A549 (cell line): Measurements from ENCODE around the gene ZNRF3. TPM values are rescaled to one million over a fixed set of nuclear protein-coding genes. Genes with fewer than 3 reads are reported as not detected.

ENCODE experiments used
- ATAC-seq, 2 experiments: fragments of 200-7000 bp in 1 of 2; fragments of >200 bp in 1 of 2; cut with Nextera tagmentation in 1 of 2; cut with Tn5 transposase in 1 of 2; 3 replicates each; pipeline versions ENCODE4 v1.8.0 to v1.9.1; 2018 to 2020; ENCODE audit warnings: mild to moderate bottlenecking in 1 of 2, moderate library complexity in 1 of 2
- CTCF ChIA-PET: fragments of 300-600 bp; sonication (Branson Sonifier 250); formaldehyde crosslinking; extraction: SDS; loops from one replicate; lab custom pipeline; 2021; ENCODE audit warnings: antibody characterized with exemption, inconsistent platforms; lab: Yijun Ruan, JAX
- POLR2A ChIA-PET: fragments of 350-600 bp; formaldehyde crosslinking; extraction: SDS; loops from one replicate; lab custom pipeline; 2021; ENCODE audit warnings: antibody characterized with exemption, inconsistent platforms; lab: Yijun Ruan, JAX
- DNase-seq, 2 experiments: peaks; one replicate each; pipeline versions ENCODE4 v3.0.0 to v3.0.0-alpha.2; 2011 to 2016; ENCODE audit warnings: low read depth in 1 of 2, low spot score in 1 of 2
- FAIRE-seq: peaks from 2 replicates; lab custom pipeline; 2011; peaks lifted over from hg19 to GRCh38; lab: Jason Lieb, UNC
- H3K27ac ChIP-seq, 2 experiments: fragments of >200 bp; sonication (Bioruptor Twin); formaldehyde crosslinking; 3 replicates each; pipeline ENCODE4 v1.5.1; 2016 to 2017
- H3K4me1 ChIP-seq: fragments of >200 bp; sonication (Bioruptor Twin); formaldehyde crosslinking; 3 replicates; pipeline ENCODE4 v1.6.1; 2016
- H3K4me2 ChIP-seq: fragments of >200 bp; sonication (Bioruptor Twin); formaldehyde crosslinking; 3 replicates; pipeline ENCODE4 v1.6.1; 2016
- H3K4me3 ChIP-seq: fragments of >200 bp; sonication (Bioruptor Twin); formaldehyde crosslinking; 3 replicates; pipeline ENCODE4 v1.5.1; 2016
- H3K9me3 ChIP-seq: fragments of >200 bp; sonication (Bioruptor Twin); formaldehyde crosslinking; 3 replicates; pipeline ENCODE4 v1.6.1; 2016
- CBX2 ChIP-seq: fragments of 200-600 bp; sonication (generic); IDR thresholded peaks from 2 replicates; pipeline ENCODE4 v1.6.1; 2016; ENCODE audit warnings: low read depth, mild to moderate bottlenecking, borderline replicate concordance
- CEBPB ChIP-seq, 2 experiments: fragments of >200 bp in 1 of 2; sonication (Bioruptor Twin) in 1 of 2; formaldehyde crosslinking in 1 of 2; IDR thresholded peaks; 2 replicates each; pipeline ENCODE4 v1.6.1; 2012 to 2016
- EP300 ChIP-seq, 2 experiments: fragments of >200 bp; sonication (Bioruptor Twin); formaldehyde crosslinking; IDR thresholded peaks; 2 replicates in 1 of 2; 3 replicates in 1 of 2; pipeline ENCODE4 v1.6.1; 2016 to 2017
- FOXS1 ChIP-seq: fragments of 250-450 bp; sonication (Bioruptor Pico); IDR thresholded peaks from 2 replicates; pipeline ENCODE4 v1.5.0; 2020; ENCODE audit warnings: mild to moderate bottlenecking, moderate library complexity
- GATA3 ChIP-seq: IDR thresholded peaks from 2 replicates; pipeline ENCODE4 v1.6.1; 2012; ENCODE audit warnings: borderline replicate concordance
- HEYL ChIP-seq: fragments of 250-450 bp; sonication (Bioruptor Pico); IDR thresholded peaks from 2 replicates; pipeline ENCODE4 v1.8.0; 2021; ENCODE audit warnings: mild to moderate bottlenecking, moderate library complexity
- HOXB13 ChIP-seq: fragments of 250-450 bp; sonication (Bioruptor Pico); IDR thresholded peaks from 2 replicates; pipeline ENCODE4 v1.5.0; 2020; ENCODE audit warnings: low read depth, mild to moderate bottlenecking, moderate library complexity
- JUNB ChIP-seq: fragments of >200 bp; sonication (Bioruptor Twin); formaldehyde crosslinking; IDR thresholded peaks from 2 replicates; pipeline ENCODE4 v1.6.1; 2016
- KDM5A ChIP-seq: fragments of 200-600 bp; sonication (generic); IDR thresholded peaks from 2 replicates; pipeline ENCODE4 v1.6.1; 2016; ENCODE audit warnings: antibody characterized with exemption, mild to moderate bottlenecking
- MAFK ChIP-seq: fragments of 450-650 bp; IDR thresholded peaks from 2 replicates; pipeline ENCODE4 v1.6.1; 2014; ENCODE audit not compliant: partially characterized antibody
- NFE2L2 ChIP-seq: fragments of 150-350 bp; conservative IDR thresholded peaks from 2 replicates; pipeline ENCODE4 v1.6.1; 2014; ENCODE audit warnings: low read length
- NPAS2 ChIP-seq: fragments of 250-450 bp; sonication (Bioruptor Pico); IDR thresholded peaks from 2 replicates; pipeline ENCODE4 v1.8.0; 2022; ENCODE audit warnings: mild to moderate bottlenecking, moderate library complexity, borderline replicate concordance
- RAD21 ChIP-seq, 2 experiments: fragments of >200 bp in 1 of 2; sonication (Bioruptor Twin) in 1 of 2; formaldehyde crosslinking in 1 of 2; IDR thresholded peaks in 1 of 2; conservative IDR thresholded peaks in 1 of 2; 2 replicates in 1 of 2; 3 replicates in 1 of 2; pipeline ENCODE4 v1.6.1; 2012 to 2018; ENCODE audit warnings: inconsistent platforms in 1 of 2
- RFX5 ChIP-seq: fragments of 450-650 bp; IDR thresholded peaks from 2 replicates; pipeline ENCODE4 v1.7.1; 2014; ENCODE audit warnings: antibody characterized with exemption, mild to moderate bottlenecking, moderate library complexity
- SMC3 ChIP-seq: fragments of >200 bp; sonication (Bioruptor Twin); formaldehyde crosslinking; IDR thresholded peaks from 3 replicates; pipeline ENCODE4 v1.6.1; 2018; ENCODE audit warnings: inconsistent platforms
- ZFP36 ChIP-seq: fragments of 450-650 bp; IDR thresholded peaks from 2 replicates; pipeline ENCODE4 v1.6.1; 2014; ENCODE audit warnings: borderline replicate concordance; ENCODE audit not compliant: partially characterized antibody
- ZNF302 ChIP-seq: fragments of 250-450 bp; sonication (Bioruptor Pico); IDR thresholded peaks from 2 replicates; pipeline ENCODE4 v1.9.0; 2021; ENCODE audit warnings: inconsistent platforms, mild to moderate bottlenecking, moderate library complexity
- WGBS: methylation state at CpG from one replicate; pipeline ENCODE4 v1.1.6; 2017; ENCODE audit errors: missing lambda C conversion rate; 5-methylcytosine and 5-hydroxymethylcytosine counted together
- polyA plus RNA-seq, 4 experiments: library from polyadenylated mRNA; depleted of rRNA in 3 of 4; stranded (reverse); fragments of >200 nt; fragmentation: RNase III in 1 of 4; extraction: RNeasy Plus Mini Kit Qiagen cat#74134 plus additional on column Dnase treatment in 1 of 4; gene quantifications; 2 replicates in 3 of 4; 3 replicates in 1 of 4; pipeline ENCODE4 v1.2.3, GENCODE V29; 2011 to 2017
- TF ChIP-seq, protein P1 (sequence below): fragments of 250-450 bp; sonication (Bioruptor Pico); IDR thresholded peaks from 2 replicates; pipeline ENCODE4 v1.5.0; 2021; ENCODE audit warnings: mild to moderate bottlenecking, moderate library complexity, borderline replicate concordance
- TF ChIP-seq, protein P2 (sequence below): IDR thresholded peaks from 2 replicates; pipeline ENCODE4 v1.6.1; 2012; ENCODE audit warnings: low read depth, borderline replicate concordance
- TF ChIP-seq, protein P3 (sequence below): fragments of 250-450 bp; sonication (Bioruptor Pico); IDR thresholded peaks from 2 replicates; pipeline ENCODE4 v1.5.0; 2020; ENCODE audit warnings: low read depth, mild to moderate bottlenecking, moderate library complexity
- TF ChIP-seq, protein P4 (sequence below): fragments of >200 bp; sonication (Bioruptor Twin); formaldehyde crosslinking; IDR thresholded peaks from 3 replicates; pipeline ENCODE4 v1.6.1; 2016
- TF ChIP-seq, protein P5 (sequence below): fragments of >200 bp; sonication (Bioruptor Twin); formaldehyde crosslinking; IDR thresholded peaks from 3 replicates; pipeline ENCODE4 v1.5.1; 2016

ZNRF3 gene
- polyA plus RNA-seq, 2 of the 4 experiments (the other 2 are of a cell fraction), result 4.6 to 6.9 TPM

DNA sequence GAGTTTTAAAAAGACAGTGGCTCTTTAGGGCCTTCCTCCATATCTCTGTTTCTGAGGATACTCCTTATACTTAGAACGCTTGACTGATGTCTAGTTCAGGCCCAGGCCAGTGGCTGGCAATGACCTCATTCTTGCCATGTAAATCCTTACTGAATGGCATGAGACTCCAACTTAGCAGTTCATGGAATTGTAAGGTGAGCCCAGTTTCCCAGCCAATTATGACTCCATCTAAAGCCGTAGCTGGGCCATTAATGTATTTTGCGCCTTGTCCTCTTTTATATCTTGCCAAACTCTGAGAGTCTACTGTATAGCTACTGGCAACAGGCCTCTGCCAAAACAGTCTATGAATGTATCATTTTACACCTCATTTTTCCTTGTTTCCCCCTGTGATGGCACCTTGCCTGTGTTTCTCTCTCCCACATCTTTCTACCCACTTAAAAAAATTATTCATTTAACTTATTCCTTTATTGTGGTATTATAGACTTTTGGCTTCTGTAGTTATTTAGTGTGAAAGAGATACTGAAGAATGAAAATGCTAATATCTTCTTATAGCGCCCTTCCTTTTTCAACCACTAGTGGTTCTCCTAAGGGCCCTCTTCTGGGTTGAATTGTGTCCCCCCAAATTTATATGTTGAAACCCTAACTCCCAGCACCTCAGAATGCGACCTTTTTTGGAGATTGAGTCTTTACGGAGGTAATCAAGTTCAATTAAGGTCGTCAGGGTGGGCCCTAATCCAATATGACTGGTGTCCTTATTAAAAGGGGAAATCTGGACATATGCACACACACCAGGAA, 67.4 kb downstream of the ZNRF3 start:
- DNase-seq (no peak), ATAC-seq (no peak), FAIRE-seq (no peak)
- Histone ChIP-seq H3K27ac (peak overlapping the region; percentile 82 to 86; a peak in 5 of 6 replicates), H3K4me2 (peak overlapping the region; percentile 54; the same call in 1 of the 3 replicates), H3K4me1 (peaks cover 64% of the 10 kb centered on the region), H3K4me3 (no peak overlapping the region), H3K9me3 (peaks cover 19% of the 10 kb centered on the region)
- ChIA-PET POLR2A (no interaction called here), CTCF (no interaction called here)
- TF ChIP-seq, protein P1, sequence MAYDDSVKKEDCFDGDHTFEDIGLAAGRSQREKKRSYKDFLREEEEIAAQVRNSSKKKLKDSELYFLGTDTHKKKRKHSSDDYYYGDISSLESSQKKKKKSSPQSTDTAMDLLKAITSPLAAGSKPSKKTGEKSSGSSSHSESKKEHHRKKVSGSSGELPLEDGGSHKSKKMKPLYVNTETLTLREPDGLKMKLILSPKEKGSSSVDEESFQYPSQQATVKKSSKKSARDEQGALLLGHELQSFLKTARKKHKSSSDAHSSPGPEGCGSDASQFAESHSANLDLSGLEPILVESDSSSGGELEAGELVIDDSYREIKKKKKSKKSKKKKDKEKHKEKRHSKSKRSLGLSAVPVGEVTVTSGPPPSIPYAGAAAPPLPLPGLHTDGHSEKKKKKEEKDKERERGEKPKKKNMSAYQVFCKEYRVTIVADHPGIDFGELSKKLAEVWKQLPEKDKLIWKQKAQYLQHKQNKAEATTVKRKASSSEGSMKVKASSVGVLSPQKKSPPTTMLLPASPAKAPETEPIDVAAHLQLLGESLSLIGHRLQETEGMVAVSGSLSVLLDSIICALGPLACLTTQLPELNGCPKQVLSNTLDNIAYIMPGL (CRISPR knock-in tag), result no peak
- TF ChIP-seq EP300 (IDR thresholded peaks at IDR 0.05) (no peak), NPAS2 (CRISPR knock-in tag) (no peak), KDM5A (no peak), JUNB (no peak), RFX5 (no peak)
- TF ChIP-seq, protein P2, sequence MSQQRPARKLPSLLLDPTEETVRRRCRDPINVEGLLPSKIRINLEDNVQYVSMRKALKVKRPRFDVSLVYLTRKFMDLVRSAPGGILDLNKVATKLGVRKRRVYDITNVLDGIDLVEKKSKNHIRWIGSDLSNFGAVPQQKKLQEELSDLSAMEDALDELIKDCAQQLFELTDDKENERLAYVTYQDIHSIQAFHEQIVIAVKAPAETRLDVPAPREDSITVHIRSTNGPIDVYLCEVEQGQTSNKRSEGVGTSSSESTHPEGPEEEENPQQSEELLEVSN, result no peak
- WGBS, result 89% methylated on average over 7 of the region's 7 CpGs

DNA sequence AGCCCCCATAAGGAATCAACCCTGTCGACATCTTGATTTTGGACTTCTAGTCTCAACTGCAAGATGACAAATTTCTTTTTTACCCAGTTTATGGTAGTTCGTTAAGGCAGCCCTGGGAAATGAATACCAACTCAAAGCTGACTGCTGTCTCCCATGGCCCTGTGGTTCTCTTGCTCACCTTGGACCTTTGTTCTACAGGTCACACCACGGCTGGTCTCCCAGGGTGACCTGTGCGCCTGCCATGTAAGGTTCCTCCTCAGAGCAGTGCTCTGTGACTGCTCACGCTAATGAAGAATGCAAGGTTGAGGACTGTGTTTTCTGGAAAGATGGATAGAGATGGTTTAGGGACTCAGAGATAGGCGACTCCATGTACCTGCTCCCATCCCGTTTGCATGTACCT, 68.2 kb downstream of the ZNRF3 start:
- Histone ChIP-seq H3K4me2 (peak overlapping the region; percentile 13; the same call in 2 of the 3 replicates), H3K4me3 (no peak overlapping the region), H3K9me3 (peaks cover 11% of the 10 kb centered on the region; the same call in 2 of the 3 replicates), H3K4me1 (peaks cover 64% of the 10 kb centered on the region), H3K27ac (peak overlapping the region; percentile 40 to 86; a peak in 5 of 6 replicates)
- 90% methylated on average over 7 of the region's 7 CpGs for WGBS
- ATAC-seq (no peak), FAIRE-seq (no peak), DNase-seq (no peak)
- TF ChIP-seq ZNF302 (no peak), MAFK (no peak), JUNB (no peak), CBX2 (no peak), FOXS1 (CRISPR knock-in tag) (no peak), RAD21 (conservative IDR thresholded peaks at IDR 0.05 in 1 of 2, IDR thresholded peaks at IDR 0.05 in 1 of 2) (no peak), SMC3 (no peak), HOXB13 (CRISPR knock-in tag) (no peak), CEBPB (IDR thresholded peaks at IDR 0.05) (no peak), NFE2L2 (no peak), HEYL (CRISPR knock-in tag) (no peak), ZFP36 (no peak), GATA3 (no peak)
- TF ChIP-seq, protein P3, sequence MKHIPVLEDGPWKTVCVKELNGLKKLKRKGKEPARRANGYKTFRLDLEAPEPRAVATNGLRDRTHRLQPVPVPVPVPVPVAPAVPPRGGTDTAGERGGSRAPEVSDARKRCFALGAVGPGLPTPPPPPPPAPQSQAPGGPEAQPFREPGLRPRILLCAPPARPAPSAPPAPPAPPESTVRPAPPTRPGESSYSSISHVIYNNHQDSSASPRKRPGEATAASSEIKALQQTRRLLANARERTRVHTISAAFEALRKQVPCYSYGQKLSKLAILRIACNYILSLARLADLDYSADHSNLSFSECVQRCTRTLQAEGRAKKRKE, result no peak
- TF ChIP-seq, protein P4, sequence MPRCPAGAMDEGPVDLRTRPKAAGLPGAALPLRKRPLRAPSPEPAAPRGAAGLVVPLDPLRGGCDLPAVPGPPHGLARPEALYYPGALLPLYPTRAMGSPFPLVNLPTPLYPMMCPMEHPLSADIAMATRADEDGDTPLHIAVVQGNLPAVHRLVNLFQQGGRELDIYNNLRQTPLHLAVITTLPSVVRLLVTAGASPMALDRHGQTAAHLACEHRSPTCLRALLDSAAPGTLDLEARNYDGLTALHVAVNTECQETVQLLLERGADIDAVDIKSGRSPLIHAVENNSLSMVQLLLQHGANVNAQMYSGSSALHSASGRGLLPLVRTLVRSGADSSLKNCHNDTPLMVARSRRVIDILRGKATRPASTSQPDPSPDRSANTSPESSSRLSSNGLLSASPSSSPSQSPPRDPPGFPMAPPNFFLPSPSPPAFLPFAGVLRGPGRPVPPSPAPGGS, result no peak
- TF ChIP-seq, protein P5, sequence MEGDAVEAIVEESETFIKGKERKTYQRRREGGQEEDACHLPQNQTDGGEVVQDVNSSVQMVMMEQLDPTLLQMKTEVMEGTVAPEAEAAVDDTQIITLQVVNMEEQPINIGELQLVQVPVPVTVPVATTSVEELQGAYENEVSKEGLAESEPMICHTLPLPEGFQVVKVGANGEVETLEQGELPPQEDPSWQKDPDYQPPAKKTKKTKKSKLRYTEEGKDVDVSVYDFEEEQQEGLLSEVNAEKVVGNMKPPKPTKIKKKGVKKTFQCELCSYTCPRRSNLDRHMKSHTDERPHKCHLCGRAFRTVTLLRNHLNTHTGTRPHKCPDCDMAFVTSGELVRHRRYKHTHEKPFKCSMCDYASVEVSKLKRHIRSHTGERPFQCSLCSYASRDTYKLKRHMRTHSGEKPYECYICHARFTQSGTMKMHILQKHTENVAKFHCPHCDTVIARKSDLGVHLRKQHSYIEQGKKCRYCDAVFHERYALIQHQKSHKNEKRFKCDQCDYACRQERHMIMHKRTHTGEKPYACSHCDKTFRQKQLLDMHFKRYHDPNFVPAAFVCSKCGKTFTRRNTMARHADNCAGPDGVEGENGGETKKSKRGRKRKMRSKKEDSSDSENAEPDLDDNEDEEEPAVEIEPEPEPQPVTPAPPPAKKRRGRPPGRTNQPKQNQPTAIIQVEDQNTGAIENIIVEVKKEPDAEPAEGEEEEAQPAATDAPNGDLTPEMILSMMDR, result no peak
- ChIA-PET CTCF (interaction anchor here (0.8 to 1.2 kb wide), 2 partner anchors 9 to 25 kb away, joined by 3 to 4 read pairs; no protein-coding TSS in a partner anchor), POLR2A (no interaction called here)
